PC-9 (cell line): ENCODE measurements around the gene MS4A12. TPM values are rescaled to one million over a fixed set of nuclear protein-coding genes. Genes with fewer than 3 reads are reported as not detected.
"Not testable (repeated sequence)": the region's sequence is repeated elsewhere in the genome, so short reads cannot be mapped to it uniquely, and the experiment has no call there.

ENCODE experiments used
- BruUV-seq: library from RNA; stranded (reverse); fragments of 400-500 nt; replicated peaks from 2 replicates; lab custom pipeline; 2021; lab: Mats Ljungman, UMichigan
- CTCF ChIA-PET: fragments of 300-600 bp; sonication (Branson Sonifier 250); formaldehyde crosslinking; loops from one replicate; lab custom pipeline; 2022; ENCODE audit warnings: antibody characterized with exemption; lab: Charles Lee
- POLR2A ChIA-PET: fragments of 300-600 bp; sonication (Branson Sonifier 250); formaldehyde crosslinking; loops from one replicate; lab custom pipeline; 2022; ENCODE audit warnings: antibody characterized with exemption; ENCODE audit not compliant: unreplicated experiment; lab: Charles Lee
- DNase-seq, 2 experiments: peaks; one replicate each; pipeline versions ENCODE4 v3.0.0 to v3.0.0-alpha.2; 2015 to 2022; ENCODE audit warnings: mixed read lengths in 1 of 2
- H2AFZ ChIP-seq: fragments of 200-600 bp; sonication (generic); 2 replicates; pipeline ENCODE4 v1.8.1; 2017; ENCODE audit warnings: antibody characterized with exemption
- H3F3A ChIP-seq: fragments of 200-600 bp; sonication (generic); 2 replicates; pipeline ENCODE4 v1.8.1; 2017; ENCODE audit warnings: antibody characterized with exemption, mild to moderate bottlenecking, low read depth; ENCODE audit not compliant: insufficient read depth
- H3K27ac ChIP-seq: fragments of 200-600 bp; sonication (generic); 2 replicates; pipeline ENCODE4 v1.6.1; 2016; ENCODE audit warnings: mixed run types
- H3K27me3 ChIP-seq: fragments of 200-600 bp; sonication (generic); 2 replicates; pipeline ENCODE4 v1.6.1; 2016; ENCODE audit warnings: low read depth, mixed run types; ENCODE audit not compliant: insufficient read depth
- H3K36me3 ChIP-seq: fragments of 200-600 bp; sonication (generic); 2 replicates; pipeline ENCODE4 v1.6.1; 2016; ENCODE audit warnings: low read depth, mixed run types
- H3K4me1 ChIP-seq: fragments of 200-600 bp; sonication (generic); replicated peaks from 2 replicates; pipeline ENCODE4 v1.6.1; 2016; ENCODE audit warnings: mixed run types; ENCODE audit not compliant: insufficient read depth
- H3K4me2 ChIP-seq: fragments of 200-600 bp; sonication (generic); 2 replicates; pipeline ENCODE4 v1.6.1; 2017; ENCODE audit warnings: mixed run types
- H3K4me3 ChIP-seq: fragments of 200-600 bp; sonication (generic); 2 replicates; pipeline ENCODE4 v1.6.1; 2016; ENCODE audit warnings: mixed run types
- H3K79me2 ChIP-seq: fragments of 200-600 bp; sonication (generic); 2 replicates; pipeline ENCODE4 v1.6.1; 2017; ENCODE audit warnings: low read depth, mixed run types
- H3K9me2 ChIP-seq: fragments of 200-600 bp; sonication (generic); 2 replicates; pipeline ENCODE4 v1.8.1; 2017; ENCODE audit warnings: mild to moderate bottlenecking; ENCODE audit not compliant: insufficient read depth
- H3K9me3 ChIP-seq: fragments of 200-600 bp; sonication (generic); 2 replicates; pipeline ENCODE4 v1.8.1; 2016; ENCODE audit warnings: low read depth; ENCODE audit not compliant: insufficient read depth
- H4K20me1 ChIP-seq: fragments of 200-600 bp; sonication (generic); 2 replicates; pipeline ENCODE4 v1.8.1; 2017; ENCODE audit not compliant: insufficient read depth
- EZH2 ChIP-seq: fragments of 200-600 bp; sonication (generic); IDR thresholded peaks from 2 replicates; pipeline ENCODE4 v1.8.0; 2017; ENCODE audit warnings: antibody characterized with exemption, low read depth
- intact Hi-C: fragments of 100-400 bp; cut with micrococcal nuclease; formaldehyde crosslinking; loops from one replicate; pipeline ENCODE4 v1.10.0; 2022; ENCODE audit not compliant: unreplicated experiment
- total RNA-seq: library from RNA; stranded (reverse); gene quantifications from 2 replicates; pipeline ENCODE4 v1.2.3, GENCODE V29; 2021
- TF ChIP-seq, protein P1 (sequence below): fragments of 200-600 bp; sonication (generic); conservative IDR thresholded peaks from 2 replicates; pipeline ENCODE4 v1.6.1; 2017; ENCODE audit warnings: mixed run types, antibody characterized with exemption, mild to moderate bottlenecking, moderate library complexity

MS4A12 gene
- total RNA-seq, 1 experiment from 2014 or later, result not detected

DNA sequence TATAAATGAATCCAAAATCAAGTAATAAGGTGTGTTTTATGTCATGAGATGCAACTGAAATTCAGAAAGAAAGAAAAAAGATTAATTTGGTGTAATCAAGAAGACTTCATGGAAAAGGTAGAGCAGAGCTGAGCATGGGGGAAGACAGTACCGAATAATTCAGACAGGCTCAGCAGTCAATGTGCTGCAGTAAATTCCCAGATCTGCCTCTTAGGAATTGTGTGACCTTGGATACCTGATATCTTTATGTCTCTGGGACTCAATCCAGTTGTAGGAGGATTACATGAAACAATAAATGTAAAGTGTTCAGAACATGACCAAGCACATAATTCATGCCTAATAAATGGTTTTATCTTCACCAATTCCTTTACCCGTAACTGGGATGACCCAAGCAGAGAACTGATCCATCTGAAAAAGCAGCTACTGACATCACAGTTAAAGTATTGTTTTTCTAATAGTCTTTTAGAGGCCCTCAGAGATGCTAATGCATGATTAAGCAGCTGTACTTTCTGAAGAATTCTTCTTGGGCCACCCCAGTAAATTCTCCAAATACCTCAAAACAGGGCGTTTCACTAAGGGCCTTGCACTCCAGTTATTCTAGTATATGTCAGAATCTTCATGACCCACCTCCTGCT is 7.8 kb downstream of the MS4A12 start:
- BruUV-seq, result no TSS peak
- H3K27me3 ChIP-seq, result peaks cover 29% of the 10 kb centered on the region
- no peak overlapping the region for H3K27ac ChIP-seq
- H3K79me2 ChIP-seq, result no peaks in the 10 kb centered on the region
- no peaks in the 10 kb centered on the region for H3K36me3 ChIP-seq
- no peaks in the 10 kb centered on the region for H3K4me1 ChIP-seq
- DNase-seq, result no peak
- H2AFZ ChIP-seq, result no peak overlapping the region
- H3K4me3 ChIP-seq, result no peak overlapping the region
- TF ChIP-seq, protein P1, sequence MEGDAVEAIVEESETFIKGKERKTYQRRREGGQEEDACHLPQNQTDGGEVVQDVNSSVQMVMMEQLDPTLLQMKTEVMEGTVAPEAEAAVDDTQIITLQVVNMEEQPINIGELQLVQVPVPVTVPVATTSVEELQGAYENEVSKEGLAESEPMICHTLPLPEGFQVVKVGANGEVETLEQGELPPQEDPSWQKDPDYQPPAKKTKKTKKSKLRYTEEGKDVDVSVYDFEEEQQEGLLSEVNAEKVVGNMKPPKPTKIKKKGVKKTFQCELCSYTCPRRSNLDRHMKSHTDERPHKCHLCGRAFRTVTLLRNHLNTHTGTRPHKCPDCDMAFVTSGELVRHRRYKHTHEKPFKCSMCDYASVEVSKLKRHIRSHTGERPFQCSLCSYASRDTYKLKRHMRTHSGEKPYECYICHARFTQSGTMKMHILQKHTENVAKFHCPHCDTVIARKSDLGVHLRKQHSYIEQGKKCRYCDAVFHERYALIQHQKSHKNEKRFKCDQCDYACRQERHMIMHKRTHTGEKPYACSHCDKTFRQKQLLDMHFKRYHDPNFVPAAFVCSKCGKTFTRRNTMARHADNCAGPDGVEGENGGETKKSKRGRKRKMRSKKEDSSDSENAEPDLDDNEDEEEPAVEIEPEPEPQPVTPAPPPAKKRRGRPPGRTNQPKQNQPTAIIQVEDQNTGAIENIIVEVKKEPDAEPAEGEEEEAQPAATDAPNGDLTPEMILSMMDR, result no peak
- no peak for TF ChIP-seq EZH2
- H3F3A ChIP-seq, result no peaks in the 10 kb centered on the region
- POLR2A ChIA-PET, result no interaction called here
- no peaks in the 10 kb centered on the region; the same call in 1 of the 2 replicates for H3K9me2 ChIP-seq
- no peak overlapping the region for H3K4me2 ChIP-seq
- CTCF ChIA-PET, result no interaction called here
- no peaks in the 10 kb centered on the region for H4K20me1 ChIP-seq
- H3K9me3 ChIP-seq, result no peaks in the 10 kb centered on the region
- intact Hi-C loops, result no loop called here

DNA sequence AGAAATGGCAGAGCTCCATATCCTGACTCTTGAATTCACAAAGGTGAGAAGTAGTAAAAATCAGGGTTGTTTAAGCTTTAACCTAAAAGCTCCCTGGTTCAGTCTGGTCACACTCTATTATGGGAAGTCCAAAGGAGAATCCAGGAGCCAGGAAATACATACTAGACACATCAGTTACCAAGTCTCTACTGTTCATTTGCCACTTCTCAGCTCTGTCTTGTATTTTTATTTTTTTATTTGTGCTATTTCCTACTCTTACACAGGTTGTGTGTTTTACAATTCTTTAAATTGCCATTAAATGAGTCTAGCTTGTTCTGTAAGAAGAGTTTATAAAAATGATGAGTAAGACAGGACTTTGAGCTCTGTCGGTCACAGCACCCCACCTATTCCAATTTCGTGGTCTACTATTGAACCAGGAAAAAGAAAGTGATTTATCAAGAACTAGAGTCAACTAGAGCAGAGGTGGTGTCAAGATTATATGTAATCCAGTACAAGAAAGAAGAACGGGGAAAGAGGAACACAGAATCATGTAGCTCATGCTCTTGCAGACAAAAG is 9.7 kb downstream of the MS4A12 start:
- CTCF ChIA-PET, result no interaction called here
- peaks cover 22% of the 10 kb centered on the region for H3K27me3 ChIP-seq

DNA sequence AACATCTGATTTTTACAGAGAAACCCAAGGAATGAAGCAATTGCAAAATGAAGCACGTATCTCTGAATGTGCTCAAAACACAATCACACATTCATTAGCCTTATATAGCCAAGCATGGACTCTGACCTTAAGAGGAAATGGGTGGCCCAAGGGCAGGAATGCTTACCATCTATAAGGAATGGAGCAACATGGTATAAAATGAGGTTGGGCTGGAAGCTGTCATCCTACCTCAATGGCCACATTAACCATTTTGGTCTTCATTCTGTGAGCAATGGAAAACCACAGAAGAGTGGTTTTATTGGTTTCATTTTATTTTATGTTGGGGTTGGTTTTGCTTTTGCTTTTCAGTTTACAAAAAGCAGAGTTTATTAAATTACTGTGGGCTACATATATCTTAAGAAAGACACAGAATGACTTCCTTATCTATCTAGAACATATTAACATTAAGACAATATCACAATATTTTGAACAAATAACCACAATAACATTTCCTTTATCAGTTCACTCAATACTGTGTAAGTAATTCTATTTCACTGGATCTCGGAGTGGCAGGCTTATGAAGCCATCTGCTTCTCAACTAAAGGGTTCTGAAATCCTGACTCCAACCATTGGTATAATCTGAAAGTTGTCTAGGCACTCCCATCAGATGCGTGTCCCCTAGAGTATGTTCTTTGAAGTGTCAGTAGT is 11.8 kb downstream of the MS4A12 start:
- ChIA-PET POLR2A (no interaction called here), CTCF (no interaction called here)
- Histone ChIP-seq H4K20me1 (no peaks in the 10 kb centered on the region), H3K9me3 (no peaks in the 10 kb centered on the region), H3K79me2 (no peaks in the 10 kb centered on the region), H3K4me1 (no peaks in the 10 kb centered on the region), H3K4me3 (no peak overlapping the region), H2AFZ (no peak overlapping the region), H3K27me3 (peaks cover 12% of the 10 kb centered on the region), H3K36me3 (no peaks in the 10 kb centered on the region), H3K9me2 (no peaks in the 10 kb centered on the region; the same call in 1 of the 2 replicates), H3K4me2 (no peak overlapping the region), H3F3A (no peaks in the 10 kb centered on the region), H3K27ac (no peak overlapping the region)
- no TSS peak for BruUV-seq
- no peak for DNase-seq
- intact Hi-C loops, result no loop called here
- no peak for TF ChIP-seq EZH2
- TF ChIP-seq, protein P1, result no peak

More for the DNA sequence above, 9.7 kb downstream of the MS4A12 start:
- Histone ChIP-seq H3K9me2 (no peaks in the 10 kb centered on the region; the same call in 1 of the 2 replicates), H3F3A (no peaks in the 10 kb centered on the region), H3K27ac (no peak overlapping the region), H3K4me1 (no peaks in the 10 kb centered on the region), H3K36me3 (no peaks in the 10 kb centered on the region), H3K4me3 (no peak overlapping the region), H4K20me1 (no peaks in the 10 kb centered on the region), H2AFZ (no peak overlapping the region), H3K9me3 (no peaks in the 10 kb centered on the region), H3K79me2 (no peaks in the 10 kb centered on the region), H3K4me2 (no peak overlapping the region)
- intact Hi-C loops, result no loop called here
- no peak for DNase-seq
- TF ChIP-seq EZH2, result no peak
- TF ChIP-seq, protein P1, result no peak
- no TSS peak for BruUV-seq
- POLR2A ChIA-PET, result no interaction called here

DNA sequence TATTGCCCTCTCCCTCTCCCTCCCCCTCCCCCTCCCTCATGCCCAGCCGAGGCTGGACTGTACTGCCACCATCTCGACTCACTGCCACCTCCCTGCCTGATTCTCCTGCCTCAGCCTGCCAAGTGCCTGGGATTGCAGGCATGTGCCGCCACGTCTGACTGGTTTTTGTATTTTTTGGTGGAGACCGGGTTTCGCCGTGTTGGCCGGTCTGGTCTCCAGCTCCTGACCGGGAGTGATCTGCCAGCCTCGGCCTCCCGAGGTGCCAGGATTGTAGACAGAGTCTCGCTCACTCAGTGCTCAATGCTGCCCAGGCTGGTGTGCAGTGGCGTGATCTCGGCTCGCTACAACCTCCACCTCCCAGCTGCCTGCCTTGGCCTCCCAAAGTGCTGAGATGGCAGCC is 17.0 kb downstream of the MS4A12 start:
- H3K9me2 ChIP-seq, intact Hi-C loops, H3K9me3 ChIP-seq, H2AFZ ChIP-seq, H3K4me2 ChIP-seq, H3K4me1 ChIP-seq, H3K4me3 ChIP-seq, BruUV-seq, H3F3A ChIP-seq, DNase-seq, H3K36me3 ChIP-seq, CTCF ChIA-PET, H4K20me1 ChIP-seq, H3K79me2 ChIP-seq, H3K27ac ChIP-seq, POLR2A ChIA-PET: not testable (repeated sequence)
- H3K27me3 ChIP-seq, result peaks cover 16% of the 10 kb centered on the region

DNA sequence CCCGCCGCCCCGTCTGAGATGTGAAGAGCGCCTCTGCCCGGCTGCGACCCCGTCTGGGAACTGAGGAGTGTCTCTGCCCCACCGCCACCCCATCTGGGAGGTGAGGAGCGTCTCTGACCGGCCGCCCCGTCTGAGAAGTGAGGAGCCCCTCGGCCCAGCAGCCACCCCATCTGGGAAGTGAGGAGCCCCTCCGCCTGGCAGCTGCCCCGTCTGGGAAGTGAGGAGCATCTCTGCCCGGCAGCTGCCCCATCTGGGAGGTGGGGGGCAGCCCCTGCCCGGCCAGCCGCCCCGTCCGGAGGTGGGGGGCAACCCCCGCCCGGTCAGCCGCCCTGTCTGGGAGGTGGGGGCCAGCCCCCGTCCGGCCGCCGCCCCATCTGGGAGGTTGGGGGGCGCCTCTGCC is 17.6 kb downstream of the MS4A12 start:
- H3K4me3 ChIP-seq, H3K27ac ChIP-seq, H2AFZ ChIP-seq, H3F3A ChIP-seq, H3K36me3 ChIP-seq, H3K79me2 ChIP-seq, intact Hi-C loops, H4K20me1 ChIP-seq, DNase-seq, H3K9me3 ChIP-seq, H3K4me2 ChIP-seq, CTCF ChIA-PET, H3K4me1 ChIP-seq, BruUV-seq, POLR2A ChIA-PET, H3K9me2 ChIP-seq: not testable (repeated sequence)
- peaks cover 21% of the 10 kb centered on the region for H3K27me3 ChIP-seq
